Tibial nerve (tissue), 4 donors: ENCODE results near the gene NOXO1. TPM values are rescaled to one million over a fixed set of nuclear protein-coding genes. Genes with fewer than 3 reads are reported as not detected.

Experiments used
- DNase-seq, 2 donors: peaks; one replicate each; pipeline ENCODE4 v3.0.0-alpha.2; 2019; ENCODE audit warnings: low spot score in 2 of 2
- H3K27ac ChIP-seq, 4 donors: fragments of 200-600 bp; sonication (generic) in 3 of 4; one replicate each; pipeline ENCODE4 v1.5.1; 2017 to 2019; ENCODE audit warnings: mild to moderate bottlenecking in 1 of 4
- H3K27me3 ChIP-seq, 2 donors: fragments of 200-600 bp; sonication (generic) in 1 of 2; one replicate each; pipeline versions ENCODE4 v1.5.1 to v1.6.0; 2017 to 2019
- H3K36me3 ChIP-seq, 3 donors: fragments of 200-600 bp; sonication (generic); one replicate each; pipeline ENCODE4 v1.5.1; 2018 to 2019
- H3K4me1 ChIP-seq, 4 donors: fragments of 200-600 bp; sonication (generic) in 3 of 4; one replicate each; pipeline ENCODE4 v1.5.1; 2017 to 2019
- H3K4me3 ChIP-seq, 4 donors: fragments of 200-600 bp; sonication (generic) in 3 of 4; one replicate each; pipeline ENCODE4 v1.5.1; 2017 to 2019; ENCODE audit warnings: mild to moderate bottlenecking in 1 of 4, moderate library complexity in 1 of 4
- H3K9me3 ChIP-seq, 4 donors: fragments of 200-600 bp; sonication (generic) in 3 of 4; one replicate each; pipeline ENCODE4 v1.5.1; 2017 to 2019
- EP300 ChIP-seq, 2 donors: sonication (generic); formaldehyde crosslinking; IDR thresholded peaks; one replicate each; pipeline ENCODE4 v1.6.1; 2017; ENCODE audit warnings: antibody characterized with exemption in 2 of 2, mild to moderate bottlenecking in 1 of 2
- POLR2A ChIP-seq, 2 donors: fragments of 450-650 bp; IDR thresholded peaks; one replicate each; pipeline ENCODE4 v1.6.1; 2017; ENCODE audit warnings: antibody characterized with exemption in 2 of 2, mild to moderate bottlenecking in 2 of 2, moderate library complexity in 2 of 2
- WGBS, 2 donors: methylation state at CpG; one replicate each; pipeline ENCODE4 v1.1.5; 2018; 5-methylcytosine and 5-hydroxymethylcytosine counted together
- small RNA-seq: library from RNA; depleted of rRNA; stranded (forward); fragments of <200 nt; gene quantifications from one replicate; pipeline ENCODE3, GENCODE V24; 2016
- total RNA-seq, 4 donors: library from RNA; depleted of rRNA; stranded (reverse); fragments of >200 nt; gene quantifications; one replicate each; pipeline ENCODE4 v1.1.0, GENCODE V29; 2016
- TF ChIP-seq, protein P1 (sequence below), 5 experiments: fragments of 200-600 bp in 3 of 5; fragments of 450-650 bp in 2 of 5; sonication (generic) in 3 of 5; IDR thresholded peaks; one replicate each; pipeline ENCODE4 v1.5.1; 2016 to 2019; ENCODE audit warnings: antibody characterized with exemption in 5 of 5, mild to moderate bottlenecking in 3 of 5, moderate library complexity in 2 of 5

Gene NOXO1
- total RNA-seq, 4 donors from 2014 or later: 3.9 TPM; not detected in 3

DNA sequence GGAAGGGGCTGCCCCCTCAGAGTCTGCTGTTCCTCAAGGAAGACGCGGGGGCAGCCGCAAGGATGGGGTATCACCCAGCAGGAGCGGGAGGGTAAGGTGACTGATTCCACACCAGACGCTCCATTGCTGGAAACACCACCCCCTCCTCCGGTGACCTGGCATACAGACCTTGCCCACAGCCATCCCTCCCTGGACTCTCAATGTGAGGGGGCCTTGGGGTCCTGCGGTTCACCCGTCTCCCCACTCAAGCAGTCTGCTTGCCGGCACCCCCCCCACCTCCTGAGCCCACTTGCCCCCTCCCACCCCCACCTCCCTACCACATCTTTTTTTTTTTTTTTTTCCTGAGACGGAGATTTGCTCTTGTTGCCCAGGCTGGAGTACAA is 50.9 kb downstream of the NOXO1 start:
- Histone ChIP-seq H3K4me3 (no peak overlapping the region), H3K36me3 (no peaks in the 10 kb centered on the region), H3K27ac (no peak overlapping the region), H3K27me3 (peaks cover 0 to 12% of the 10 kb centered on the region in 2 donors), H3K4me1 (peaks cover 0 to 12% (median 4%) of the 10 kb centered on the region in 4 donors), H3K9me3 (no peaks in the 10 kb centered on the region)
- WGBS, 2 donors: 77% methylated on average over 6 to 10 of the region's 10 CpGs
- no peak for TF ChIP-seq POLR2A (IDR thresholded peaks at IDR 0.05)
- TF ChIP-seq, protein P1, sequence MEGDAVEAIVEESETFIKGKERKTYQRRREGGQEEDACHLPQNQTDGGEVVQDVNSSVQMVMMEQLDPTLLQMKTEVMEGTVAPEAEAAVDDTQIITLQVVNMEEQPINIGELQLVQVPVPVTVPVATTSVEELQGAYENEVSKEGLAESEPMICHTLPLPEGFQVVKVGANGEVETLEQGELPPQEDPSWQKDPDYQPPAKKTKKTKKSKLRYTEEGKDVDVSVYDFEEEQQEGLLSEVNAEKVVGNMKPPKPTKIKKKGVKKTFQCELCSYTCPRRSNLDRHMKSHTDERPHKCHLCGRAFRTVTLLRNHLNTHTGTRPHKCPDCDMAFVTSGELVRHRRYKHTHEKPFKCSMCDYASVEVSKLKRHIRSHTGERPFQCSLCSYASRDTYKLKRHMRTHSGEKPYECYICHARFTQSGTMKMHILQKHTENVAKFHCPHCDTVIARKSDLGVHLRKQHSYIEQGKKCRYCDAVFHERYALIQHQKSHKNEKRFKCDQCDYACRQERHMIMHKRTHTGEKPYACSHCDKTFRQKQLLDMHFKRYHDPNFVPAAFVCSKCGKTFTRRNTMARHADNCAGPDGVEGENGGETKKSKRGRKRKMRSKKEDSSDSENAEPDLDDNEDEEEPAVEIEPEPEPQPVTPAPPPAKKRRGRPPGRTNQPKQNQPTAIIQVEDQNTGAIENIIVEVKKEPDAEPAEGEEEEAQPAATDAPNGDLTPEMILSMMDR (IDR thresholded peaks at IDR 0.05): no peak
- no peak for TF ChIP-seq EP300 (IDR thresholded peaks at IDR 0.05)
- no peak for DNase-seq

DNA sequence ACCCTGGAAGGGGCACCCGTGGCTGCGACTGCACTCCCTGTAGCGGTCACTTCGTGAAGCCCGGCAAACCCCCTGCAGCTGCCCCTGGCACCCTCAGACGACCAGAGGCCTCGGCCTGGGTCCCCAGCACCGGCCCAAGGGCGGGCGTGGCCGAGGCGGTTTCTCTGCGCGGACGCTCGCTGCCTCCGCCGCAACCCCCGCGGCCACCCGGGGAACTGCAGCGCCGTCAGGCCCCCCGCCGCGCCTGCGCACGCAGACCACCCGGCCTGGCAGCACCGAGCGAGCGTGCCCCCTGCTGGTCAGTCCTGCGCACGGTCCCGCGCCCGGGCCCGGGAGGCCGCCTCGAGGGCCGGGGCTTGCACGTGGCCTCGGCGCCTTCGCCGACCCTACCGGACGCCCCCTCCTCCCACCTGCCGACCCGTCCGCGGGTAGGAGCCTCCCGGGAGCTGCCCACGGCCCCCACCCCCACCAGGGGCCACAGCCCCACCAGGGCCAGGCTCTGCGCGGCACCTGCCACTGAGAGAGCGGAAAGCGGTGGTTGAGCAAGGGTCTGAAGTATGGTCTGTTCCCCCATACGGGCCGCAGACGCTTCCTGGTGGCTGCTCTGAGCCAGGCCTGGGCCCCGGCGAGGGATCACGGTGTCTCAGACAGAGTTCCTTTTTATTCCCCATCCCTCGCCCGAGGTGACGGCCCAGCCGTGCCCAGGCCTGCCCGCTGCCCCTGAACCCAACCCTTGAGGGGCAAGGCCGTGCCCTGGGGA is 51.5 kb downstream of the NOXO1 start:
- 5 to 16% methylated on average over 29 to 55 of the region's 70 CpGs for WGBS, 2 donors
- H3K4me3 ChIP-seq: peak overlapping the region; percentile 55 to 83 (median 74)
- H3K9me3 ChIP-seq: no peaks in the 10 kb centered on the region
- peak overlapping the region; percentile 22 to 86 (median 79) for H3K27ac ChIP-seq
- DNase-seq: peak; percentile 78 to 83
- H3K4me1 ChIP-seq: peaks cover 0 to 12% (median 4%) of the 10 kb centered on the region in 4 donors
- peaks cover 0 to 13% of the 10 kb centered on the region in 2 donors for H3K27me3 ChIP-seq
- H3K36me3 ChIP-seq: no peaks in the 10 kb centered on the region
- TF ChIP-seq, protein P1 (IDR thresholded peaks at IDR 0.05): peak; percentile 100
- no peak for TF ChIP-seq POLR2A (IDR thresholded peaks at IDR 0.05)

DNA sequence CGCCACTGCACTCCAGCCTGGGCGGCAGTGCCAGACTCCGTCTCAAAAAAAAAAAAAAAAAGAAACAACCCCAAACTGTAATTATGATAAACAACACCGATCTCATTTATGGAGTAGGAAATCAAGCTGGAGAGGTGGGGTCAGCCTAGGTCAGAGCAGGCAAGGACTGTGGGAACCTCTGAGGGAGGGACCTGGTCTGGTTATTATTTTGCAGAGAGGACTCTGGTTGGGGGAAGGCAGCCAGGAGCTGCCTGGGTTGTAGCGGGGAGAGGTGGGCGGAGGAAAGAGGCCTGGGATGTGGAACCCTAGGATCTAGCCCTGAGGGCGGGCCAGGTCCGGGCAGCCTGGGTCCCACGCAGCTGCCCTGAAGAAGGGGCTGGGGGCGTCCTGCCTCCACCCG is 52.2 kb downstream of the NOXO1 start:
- Histone ChIP-seq H3K27ac (peak overlapping the region; percentile 22 to 86 (median 79)), H3K9me3 (no peaks in the 10 kb centered on the region), H3K4me3 (peak overlapping the region; percentile 55 to 83 (median 74)), H3K36me3 (no peaks in the 10 kb centered on the region), H3K4me1 (peaks cover 0 to 12% (median 4%) of the 10 kb centered on the region in 4 donors), H3K27me3 (peaks cover 0 to 19% of the 10 kb centered on the region in 2 donors)
- WGBS, 2 donors: 11 to 16% methylated on average over 9 of the region's 11 CpGs
- DNase-seq: no peak
- TF ChIP-seq, protein P1 (IDR thresholded peaks at IDR 0.05): no peak
- TF ChIP-seq EP300 (IDR thresholded peaks at IDR 0.05) (no peak), POLR2A (IDR thresholded peaks at IDR 0.05) (no peak)

Small RNA genes lying within 50 kb of the gene (small RNA-seq; reads per million reads assigned to genes)
- gene AC005363.2: not detected
- gene RN7SL219P: not detected
- gene SNORA10: not detected
- not detected for gene SNORA64

Other genes starting within 250 kb of the NOXO1 start
- gene NME3, start 209.9 kb downstream of the NOXO1 start, total RNA-seq: 100 to 1,000 TPM; 113 to 198 (median 128) TPM
- 10 to 100 TPM; 13.2 to 41.4 (median 17.7) TPM for gene EME2, start 208.7 kb downstream of the NOXO1 start, total RNA-seq
- gene MRPS34, start 208.3 kb downstream of the NOXO1 start, total RNA-seq: 100 to 1,000 TPM in 1 of 4 donors, 10 to 100 TPM in 3; 58.1 to 121 (median 81.0) TPM
- 100 to 1,000 TPM in 3 of 4 donors, 10 to 100 TPM in 1; 90.7 to 122 (median 112) TPM for gene SPSB3, start 198.9 kb downstream of the NOXO1 start, total RNA-seq
- gene NUBP2, start 198.5 kb downstream of the NOXO1 start, total RNA-seq: 10 to 100 TPM; 73.5 to 93.9 (median 87.4) TPM
- gene IGFALS, start 187.8 kb downstream of the NOXO1 start, total RNA-seq: 1 to 10 TPM in 1 of 4 donors, under 1 TPM in 1, not detected in 2; 0.63 to 1.6 TPM
- gene HAGH, start 154.6 kb downstream of the NOXO1 start, total RNA-seq: 100 to 1,000 TPM in 2 of 4 donors, 10 to 100 TPM in 2; 89.2 to 161 (median 100) TPM
- 10 to 100 TPM; 17.5 to 44.1 (median 33.7) TPM for gene FAHD1, start 154.3 kb downstream of the NOXO1 start, total RNA-seq
- not detected for gene MEIOB, start 109.3 kb downstream of the NOXO1 start, total RNA-seq
- gene HS3ST6, start 63.1 kb downstream of the NOXO1 start, total RNA-seq: not detected
- 10 to 100 TPM; 22.5 to 46.1 (median 30.3) TPM for gene MSRB1, start 38.3 kb downstream of the NOXO1 start, total RNA-seq
- gene RPL3L, start 26.8 kb downstream of the NOXO1 start, total RNA-seq: not detected
- gene NDUFB10, start 21.9 kb downstream of the NOXO1 start, total RNA-seq: 100 to 1,000 TPM in 2 of 4 donors, 10 to 100 TPM in 2; 86.9 to 136 (median 116) TPM
- 1,000 to 10,000 TPM; 1,591 to 3,468 (median 1,745) TPM for gene RPS2, start 16.6 kb downstream of the NOXO1 start, total RNA-seq
- not detected for gene RNF151, start 14.6 kb downstream of the NOXO1 start, total RNA-seq
- gene TBL3, start 9.4 kb downstream of the NOXO1 start, total RNA-seq: 10 to 100 TPM; 37.6 to 70.8 (median 46.2) TPM
- 10 to 100 TPM; 13.4 to 20.2 (median 18.1) TPM for gene GFER, start 2.7 kb upstream of the NOXO1 start, total RNA-seq
- 1 to 10 TPM in 1 of 4 donors, not detected in 3; 3.9 TPM for gene SYNGR3, start 8.5 kb upstream of the NOXO1 start, total RNA-seq
- gene ZNF598, start 28.4 kb upstream of the NOXO1 start, total RNA-seq: 10 to 100 TPM; 37.0 to 83.1 (median 49.2) TPM
- gene NPW, start 38.3 kb upstream of the NOXO1 start, total RNA-seq: 1 to 10 TPM in 2 of 4 donors, not detected in 2; 3.0 to 3.1 TPM
- gene NHERF2, start 45.4 kb upstream of the NOXO1 start, total RNA-seq: 10 to 100 TPM; 54.7 to 83.1 (median 64.9) TPM
- 10 to 100 TPM; 22.8 to 56.7 (median 28.1) TPM for gene NTHL1, start 66.4 kb upstream of the NOXO1 start, total RNA-seq
- 100 to 1,000 TPM in 2 of 4 donors, 10 to 100 TPM in 2; 75.4 to 507 (median 111) TPM for gene TSC2, start 66.5 kb upstream of the NOXO1 start, total RNA-seq
- gene PKD1, start 154.4 kb upstream of the NOXO1 start, total RNA-seq: 100 to 1,000 TPM; 207 to 542 (median 381) TPM
- not detected for gene RAB26, start 167.2 kb upstream of the NOXO1 start, total RNA-seq
- 10 to 100 TPM; 29.1 to 53.7 (median 38.4) TPM for gene TRAF7, start 174.3 kb upstream of the NOXO1 start, total RNA-seq
- under 1 TPM in 3 of 4 donors, not detected in 1; 0.20 to 0.63 (median 0.30) TPM for gene CASKIN1, start 215.1 kb upstream of the NOXO1 start, total RNA-seq
- gene MLST8, start 224.0 kb upstream of the NOXO1 start, total RNA-seq: 10 to 100 TPM; 28.8 to 73.8 (median 43.8) TPM
- 100 to 1,000 TPM in 1 of 4 donors, 10 to 100 TPM in 3; 19.8 to 203 (median 24.4) TPM for gene BRICD5, start 229.4 kb upstream of the NOXO1 start, total RNA-seq
- gene PGP, start 233.4 kb upstream of the NOXO1 start, total RNA-seq: 10 to 100 TPM; 13.1 to 27.0 (median 23.2) TPM
- gene E4F1, start 242.1 kb upstream of the NOXO1 start, total RNA-seq: 10 to 100 TPM; 30.6 to 60.6 (median 45.2) TPM